Muscle of leg (tissue), 11 donors: Measurements from ENCODE around the gene CD200. TPM values are rescaled to one million over a fixed set of nuclear protein-coding genes. Genes with fewer than 3 reads are reported as not detected.

Source experiments
- DNase-seq: peaks from one replicate; pipeline ENCODE4 v3.0.0; 2013
- H3K27ac ChIP-seq: one replicate; pipeline ENCODE4 v1.5.1; 2013; ENCODE audit warnings: mild to moderate bottlenecking, low read length, control low read depth
- H3K27me3 ChIP-seq: one replicate; pipeline ENCODE4 v1.6.1; 2013; ENCODE audit warnings: low read length; ENCODE audit not compliant: control insufficient read depth, insufficient read depth
- H3K36me3 ChIP-seq: one replicate; pipeline ENCODE4 v1.6.1; 2013; ENCODE audit warnings: low read length; ENCODE audit not compliant: control insufficient read depth, insufficient read depth
- H3K4me1 ChIP-seq: one replicate; pipeline ENCODE4 v1.6.1; 2013; ENCODE audit warnings: low read length; ENCODE audit not compliant: control insufficient read depth, insufficient read depth
- H3K4me3 ChIP-seq: one replicate; pipeline ENCODE4 v1.5.1; 2013; ENCODE audit warnings: low read length, control low read depth
- H3K9me3 ChIP-seq: replicated peaks from 2 replicates; pipeline ENCODE4 v1.6.1; 2013; ENCODE audit warnings: low read depth, low read length; ENCODE audit not compliant: control insufficient read depth
- WGBS: methylation state at CpG from one replicate; pipeline ENCODE4 v1.1.5; 2013; ENCODE audit warnings: missing lambda C conversion rate; ENCODE audit not compliant: insufficient coverage; 5-methylcytosine and 5-hydroxymethylcytosine counted together
- polyA plus RNA-seq, 8 donors: library from polyadenylated mRNA; unstranded; fragments of 120-200 nt; gene quantifications; one replicate each; pipeline versions ENCODE4 v1.2.1 to v1.2.3, GENCODE V29; 2013; ENCODE audit warnings: inconsistent platforms in 1 of 8, low replicate concordance in 1 of 8; ENCODE audit not compliant: insufficient read length in 8 of 8, insufficient read depth in 1 of 8
- total RNA-seq: library from RNA; stranded (reverse); fragments of 120-200 nt; gene quantifications from one replicate; pipeline ENCODE4 v1.2.4, GENCODE V29; 2013

Gene CD200
- total and polyA plus RNA-seq, 9 donors: 7.5 to 19.5 (median 13.4) TPM

- H3K4me1 ChIP-seq: peaks cover 9% of the 10 kb centered on the region
- WGBS: no CpG with 5 or more reads among the region's 2 CpGs
- no peaks in the 10 kb centered on the region for H3K27me3 ChIP-seq
- peak; percentile 12 for DNase-seq
- no peak overlapping the region for H3K27ac ChIP-seq
- peaks cover 8% of the 10 kb centered on the region for H3K9me3 ChIP-seq
- no peaks in the 10 kb centered on the region for H3K36me3 ChIP-seq
- H3K4me3 ChIP-seq: no peak overlapping the region
These were observed 28.3 kb upstream of the CD200 start for GRCh38 chr3:112304611-112305010.

DNA sequence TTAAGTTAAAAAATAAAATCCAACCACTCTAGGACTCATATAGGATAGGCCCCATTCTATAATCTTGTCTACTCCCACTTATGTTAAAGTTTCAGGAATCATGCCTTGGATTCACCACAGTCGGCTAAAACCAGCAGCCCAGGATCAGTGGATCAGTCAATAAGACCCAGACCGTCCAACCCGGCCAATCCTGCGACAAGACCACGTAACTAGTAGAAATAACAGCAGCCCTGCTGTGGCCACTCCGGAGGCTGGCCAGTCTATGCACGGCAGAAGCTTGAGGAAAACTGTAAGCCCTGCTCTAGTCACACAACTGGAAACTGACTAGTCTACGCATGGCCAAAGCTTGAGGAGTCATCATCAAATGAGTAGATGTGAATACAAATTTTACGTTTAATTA is 26.1 kb upstream of the CD200 start:
- WGBS: 95% methylated on average over 6 of the region's 9 CpGs
- Histone ChIP-seq H3K4me1 (peaks cover 9% of the 10 kb centered on the region), H3K27ac (no peak overlapping the region), H3K9me3 (peaks cover 8% of the 10 kb centered on the region), H3K27me3 (no peaks in the 10 kb centered on the region), H3K36me3 (no peaks in the 10 kb centered on the region), H3K4me3 (no peak overlapping the region)
- no peak for DNase-seq

GRCh38 chr3:112307557-112307956 is 25.4 kb upstream of the CD200 start:
- H3K9me3 ChIP-seq: peaks cover 2% of the 10 kb centered on the region
- peaks cover 9% of the 10 kb centered on the region for H3K4me1 ChIP-seq
- no peak overlapping the region for H3K4me3 ChIP-seq
- no peaks in the 10 kb centered on the region for H3K27me3 ChIP-seq
- no CpG with 5 or more reads among the region's 4 CpGs for WGBS
- no peak overlapping the region for H3K27ac ChIP-seq
- DNase-seq: no peak
- H3K36me3 ChIP-seq: no peaks in the 10 kb centered on the region

DNA sequence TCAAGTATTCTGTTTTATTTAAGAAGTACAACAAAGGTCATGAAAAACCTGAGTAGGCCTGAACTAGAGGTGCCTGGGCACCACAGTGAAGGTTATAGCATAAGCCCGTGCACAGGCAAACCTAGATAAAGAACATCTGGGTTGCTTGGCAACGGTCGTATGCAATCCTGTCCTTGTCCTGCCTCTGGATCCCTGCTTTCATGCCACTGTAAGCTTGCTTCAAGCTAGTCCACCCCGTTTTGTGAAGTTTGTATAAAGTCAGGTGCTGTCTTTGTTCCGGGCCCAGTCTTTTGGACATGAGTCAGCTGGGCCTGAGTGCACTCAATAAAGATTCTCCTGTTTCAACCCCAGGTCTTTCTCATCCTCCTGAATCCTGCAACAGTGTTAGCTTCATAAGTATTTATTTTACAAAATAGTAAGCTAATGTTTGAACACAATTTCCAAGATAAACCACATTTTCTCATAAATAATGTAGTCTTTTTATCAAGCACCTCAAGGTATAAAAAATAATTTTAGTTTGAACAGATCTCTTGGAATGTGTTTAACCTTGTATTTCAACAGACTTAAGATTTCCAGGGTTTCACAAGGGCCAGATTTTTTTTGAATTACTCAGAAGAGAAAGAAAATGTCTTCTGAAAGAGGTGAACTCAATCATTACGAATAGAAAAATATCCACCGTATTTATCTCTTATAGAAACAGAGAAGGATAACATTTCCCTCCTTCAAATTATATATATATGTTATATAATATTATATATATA is 24.6 kb upstream of the CD200 start:
- H3K36me3 ChIP-seq: no peaks in the 10 kb centered on the region
- WGBS: 33% methylated on average over 3 of the region's 7 CpGs
- no peak overlapping the region for H3K27ac ChIP-seq
- DNase-seq: no peak
- H3K9me3 ChIP-seq: no peaks in the 10 kb centered on the region
- H3K4me1 ChIP-seq: peaks cover 7% of the 10 kb centered on the region
- no peak overlapping the region for H3K4me3 ChIP-seq
- H3K27me3 ChIP-seq: no peaks in the 10 kb centered on the region

DNA sequence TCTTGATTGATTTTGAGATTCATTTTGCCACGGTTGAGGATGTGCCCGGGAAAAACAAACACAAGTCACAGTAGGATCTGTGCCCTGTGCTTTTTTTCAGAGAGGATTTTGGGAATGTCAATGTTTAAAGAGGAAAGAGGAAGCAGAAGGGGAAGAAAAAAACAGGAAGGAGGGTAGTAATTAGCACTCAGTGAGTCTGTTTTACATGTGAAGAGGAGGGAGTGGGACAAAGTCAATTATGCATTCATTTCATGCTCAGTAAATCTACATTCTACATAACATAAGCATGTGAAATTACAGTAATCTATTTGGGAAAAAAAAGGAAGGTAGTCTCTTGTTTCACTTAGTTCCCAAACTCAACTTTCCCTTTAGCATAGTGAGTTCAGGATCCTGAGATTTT is 18.3 kb upstream of the CD200 start:
- Histone ChIP-seq H3K4me1 (no peaks in the 10 kb centered on the region), H3K9me3 (peaks cover 2% of the 10 kb centered on the region), H3K36me3 (no peaks in the 10 kb centered on the region), H3K27ac (no peak overlapping the region), H3K27me3 (no peaks in the 10 kb centered on the region), H3K4me3 (no peak overlapping the region)
- 66% methylated on average over 2 of the region's 2 CpGs for WGBS
- no peak for DNase-seq

DNA sequence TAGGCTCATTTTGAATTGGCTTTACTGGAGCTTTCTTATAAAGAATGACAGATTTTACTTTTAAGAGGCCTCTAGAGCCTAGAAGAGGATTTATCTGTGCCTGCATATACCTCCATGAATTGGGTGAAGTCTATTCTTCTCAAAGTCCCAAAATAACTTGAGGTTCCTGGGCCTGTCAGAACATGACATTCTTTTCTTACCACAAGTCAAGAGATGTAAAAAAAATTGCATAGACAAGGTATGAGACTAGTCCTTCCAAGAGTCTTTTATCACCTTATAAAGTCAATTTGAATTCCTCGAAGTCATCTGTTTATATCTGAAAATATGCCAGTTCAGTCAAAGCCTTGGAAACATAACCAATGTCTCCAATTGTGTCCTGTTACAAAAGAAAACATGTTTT is 17.2 kb upstream of the CD200 start:
- no CpG with 5 or more reads among the region's 1 CpG for WGBS
- H3K9me3 ChIP-seq: peaks cover 2% of the 10 kb centered on the region
- no peaks in the 10 kb centered on the region for H3K4me1 ChIP-seq
- H3K27me3 ChIP-seq: no peaks in the 10 kb centered on the region
- no peak overlapping the region for H3K4me3 ChIP-seq
- no peak for DNase-seq
- no peaks in the 10 kb centered on the region for H3K36me3 ChIP-seq
- no peak overlapping the region for H3K27ac ChIP-seq

DNA sequence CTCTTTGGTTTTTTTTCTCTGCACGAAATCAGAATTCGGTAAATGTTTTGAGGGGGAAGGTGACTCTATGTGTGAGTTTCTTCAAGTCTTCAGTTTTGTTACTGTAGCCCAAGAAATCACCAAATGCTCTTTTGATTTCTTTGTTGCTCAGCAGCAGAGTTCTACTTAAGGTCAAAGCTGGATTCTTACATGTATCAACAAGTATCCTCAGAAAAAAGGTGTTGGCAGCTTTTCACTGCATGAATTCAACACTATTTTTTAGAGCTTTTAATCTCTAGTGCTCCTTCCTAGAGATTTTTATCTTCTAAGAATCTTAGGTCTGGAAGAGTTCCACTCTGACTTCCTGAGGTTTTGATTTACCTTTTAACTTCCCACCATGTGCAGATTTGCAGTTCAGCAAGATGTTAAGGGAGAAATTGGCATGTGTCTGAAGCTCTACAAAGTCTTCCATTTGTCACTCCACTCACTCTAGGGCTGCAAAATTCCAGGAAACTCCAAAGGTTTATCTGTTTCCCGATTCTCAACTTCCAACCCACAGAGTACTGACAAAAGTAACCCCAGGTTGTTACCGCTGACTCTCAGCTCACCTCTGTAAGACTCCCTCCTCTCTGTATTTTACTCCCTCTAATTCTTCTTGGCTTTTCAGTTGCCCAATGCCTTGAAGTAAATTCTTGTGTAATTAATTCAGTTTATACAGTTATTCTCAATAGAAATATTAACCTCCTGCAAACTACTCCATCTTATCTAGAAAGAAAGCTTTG is 13.3 kb upstream of the CD200 start:
- no peaks in the 10 kb centered on the region for H3K27me3 ChIP-seq
- peaks cover 2% of the 10 kb centered on the region for H3K9me3 ChIP-seq
- DNase-seq: no peak
- H3K4me1 ChIP-seq: no peaks in the 10 kb centered on the region
- no peaks in the 10 kb centered on the region for H3K36me3 ChIP-seq
- WGBS: no CpG with 5 or more reads among the region's 4 CpGs
- no peak overlapping the region for H3K4me3 ChIP-seq
- no peak overlapping the region for H3K27ac ChIP-seq

- peaks cover 2% of the 10 kb centered on the region for H3K9me3 ChIP-seq
- no peaks in the 10 kb centered on the region for H3K27me3 ChIP-seq
- WGBS: no CpG with 5 or more reads among the region's 1 CpG
- no peaks in the 10 kb centered on the region for H3K4me1 ChIP-seq
- no peak for DNase-seq
- no peaks in the 10 kb centered on the region for H3K36me3 ChIP-seq
- no peak overlapping the region for H3K27ac ChIP-seq
- H3K4me3 ChIP-seq: no peak overlapping the region
These were observed 12.3 kb upstream of the CD200 start for GRCh38 chr3:112320691-112321090.

- DNase-seq: no peak
- no peaks in the 10 kb centered on the region for H3K36me3 ChIP-seq
- H3K27me3 ChIP-seq: no peaks in the 10 kb centered on the region
- H3K4me3 ChIP-seq: no peak overlapping the region
- H3K4me1 ChIP-seq: no peaks in the 10 kb centered on the region
- H3K27ac ChIP-seq: no peak overlapping the region
- 80% methylated on average over 1 of the region's 5 CpGs for WGBS
- no peaks in the 10 kb centered on the region for H3K9me3 ChIP-seq
These were observed 10.9 kb upstream of the CD200 start for GRCh38 chr3:112321867-112322652.

DNA sequence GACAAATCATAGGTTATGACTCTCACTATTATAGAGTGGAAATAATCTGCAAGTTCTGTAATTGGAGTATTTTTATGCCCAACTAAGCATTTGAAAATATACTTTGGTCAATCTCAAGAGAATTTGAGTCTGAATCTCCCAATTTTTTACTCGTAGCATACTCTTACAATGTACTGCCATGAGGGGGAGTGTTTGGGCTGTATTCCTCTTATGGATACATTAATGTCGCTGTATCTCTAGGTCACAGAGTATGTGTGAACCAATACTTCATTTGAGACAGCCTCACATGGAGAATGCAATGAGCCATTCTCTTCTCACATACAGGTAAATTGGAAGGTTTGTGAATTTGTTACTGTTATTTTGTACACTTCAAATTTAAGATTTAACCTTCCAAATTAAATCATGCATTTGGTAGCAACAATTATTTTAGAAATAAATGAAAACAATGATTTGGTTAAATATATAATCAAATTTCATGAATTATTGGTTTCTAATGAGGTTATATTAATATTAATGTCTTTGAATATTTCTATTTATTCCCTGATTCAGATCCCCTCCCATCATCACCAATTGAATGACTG is 5.5 kb upstream of the CD200 start:
- no peak overlapping the region for H3K4me3 ChIP-seq
- no peaks in the 10 kb centered on the region for H3K27me3 ChIP-seq
- peak; percentile 83 for DNase-seq
- no peak overlapping the region for H3K27ac ChIP-seq
- no peaks in the 10 kb centered on the region for H3K4me1 ChIP-seq
- no peaks in the 10 kb centered on the region for H3K9me3 ChIP-seq
- no CpG with 5 or more reads among the region's 2 CpGs for WGBS
- no peaks in the 10 kb centered on the region for H3K36me3 ChIP-seq
